Activated CD8-positive, alpha-beta memory T cell treated with anti-CD3 and anti-CD28 coated beads, Interleukin-2, amount 50 U/mL, for 4 hours (primary cell): ENCODE results near the gene LAMC1.
A peak's percentile ranks its signal among the peaks of the same experiment; 100 is the strongest.

Experiments
- DNase-seq: peaks from one replicate; pipeline ENCODE4 v3.0.0-alpha.2; 2020

Gene LAMC1

DNA sequence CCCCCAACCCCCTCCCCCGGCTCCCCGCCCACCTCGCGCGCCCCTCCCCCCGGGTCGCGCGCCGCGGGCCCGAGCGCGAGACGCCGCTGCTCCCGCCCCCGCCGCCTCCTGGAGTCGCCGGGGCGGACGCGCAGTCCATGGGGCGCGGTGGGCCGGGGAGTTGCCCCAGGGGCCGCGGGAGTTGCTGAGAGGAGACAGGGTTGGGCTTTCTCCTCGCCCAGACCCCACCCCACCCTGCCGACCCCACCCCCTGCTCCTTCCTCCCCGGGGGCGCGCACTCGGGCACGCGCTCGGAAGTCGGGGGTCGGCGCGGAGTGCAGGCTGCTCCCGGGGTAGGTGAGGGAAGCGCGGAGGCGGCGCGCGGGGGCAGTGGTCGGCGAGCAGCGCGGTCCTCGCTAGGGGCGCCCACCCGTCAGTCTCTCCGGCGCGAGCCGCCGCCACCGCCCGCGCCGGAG, at the start of gene LAMC1:
Gene LAMC1, plus strand, starts transcription at position 275 of the 455 bp plus-strand sequence. CDS start 297 bp downstream, outside the sequence.
- DNase-seq = peak; percentile 15

GRCh38 chr1:182974506-182975191, 48.6 kb upstream of the LAMC1 start:
- DNase-seq = no peak

DNA sequence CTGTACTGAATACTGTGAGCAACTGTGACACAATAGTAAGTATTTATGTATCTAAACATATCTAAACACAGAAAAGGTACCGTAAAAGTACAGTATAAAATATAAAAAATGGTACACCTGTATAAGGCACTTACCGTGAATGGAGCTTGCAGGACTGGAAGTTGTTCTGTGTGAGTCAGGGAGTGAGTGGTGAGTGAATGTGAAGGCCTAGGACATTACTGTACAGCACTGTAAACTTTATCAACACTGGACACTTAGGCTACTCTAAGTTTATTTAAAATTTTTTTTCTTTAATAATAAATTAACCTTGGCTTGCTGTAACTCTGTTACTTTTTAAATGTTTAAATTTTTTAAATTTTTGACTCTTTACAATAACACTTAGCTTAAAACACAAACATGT, 45.7 kb upstream of the LAMC1 start:
- no peak for DNase-seq

GRCh38 chr1:182978151-182978853, 44.9 kb upstream of the LAMC1 start:
- no peak for DNase-seq

GRCh38 chr1:182984138-182984537, 39.1 kb upstream of the LAMC1 start:
- no peak for DNase-seq

DNA sequence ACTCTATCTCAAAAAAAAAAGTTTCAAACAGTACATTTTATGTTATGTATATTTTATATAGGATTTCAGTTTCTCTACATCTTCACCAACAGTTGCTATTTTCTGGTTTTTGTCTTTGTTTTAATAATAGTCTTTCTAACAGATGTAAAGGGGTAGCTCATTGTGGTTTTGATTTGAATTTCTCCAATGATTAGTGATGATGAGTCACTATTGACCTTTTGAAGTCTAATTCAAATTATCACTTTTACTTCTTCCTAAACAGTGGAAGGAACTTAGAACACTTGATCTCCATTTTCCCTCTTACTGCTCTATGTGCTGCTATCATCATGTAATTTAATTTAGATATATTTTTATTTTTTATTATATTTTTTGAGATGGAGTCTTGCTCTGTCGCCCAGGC, 38.6 kb upstream of the LAMC1 start:
- DNase-seq = no peak

DNA sequence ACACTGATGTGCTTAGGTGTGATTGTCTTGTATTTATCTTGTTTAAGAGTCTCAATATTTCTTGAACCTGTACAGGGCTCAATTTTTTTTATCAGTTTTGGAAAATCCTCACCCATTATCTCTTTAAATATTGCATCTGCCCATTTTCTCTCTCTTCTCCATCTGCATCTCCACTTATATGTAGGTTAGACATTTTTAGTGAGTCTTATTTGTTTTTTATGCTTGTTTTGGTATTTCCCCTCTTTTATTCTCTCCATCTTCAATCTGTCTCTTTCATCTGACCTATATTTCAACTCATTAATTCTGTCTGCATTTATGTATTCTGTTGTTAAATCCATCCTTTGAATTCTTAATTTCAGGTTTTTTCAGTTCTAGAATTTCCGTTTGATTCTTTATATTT, 37.3 kb upstream of the LAMC1 start:
- DNase-seq = no peak

- DNase-seq = no peak
Measured at GRCh38 chr1:182990413-182991144, 32.6 kb upstream of the LAMC1 start.

- no peak for DNase-seq
Measured at GRCh38 chr1:182993746-182994145, 29.5 kb upstream of the LAMC1 start.

DNA sequence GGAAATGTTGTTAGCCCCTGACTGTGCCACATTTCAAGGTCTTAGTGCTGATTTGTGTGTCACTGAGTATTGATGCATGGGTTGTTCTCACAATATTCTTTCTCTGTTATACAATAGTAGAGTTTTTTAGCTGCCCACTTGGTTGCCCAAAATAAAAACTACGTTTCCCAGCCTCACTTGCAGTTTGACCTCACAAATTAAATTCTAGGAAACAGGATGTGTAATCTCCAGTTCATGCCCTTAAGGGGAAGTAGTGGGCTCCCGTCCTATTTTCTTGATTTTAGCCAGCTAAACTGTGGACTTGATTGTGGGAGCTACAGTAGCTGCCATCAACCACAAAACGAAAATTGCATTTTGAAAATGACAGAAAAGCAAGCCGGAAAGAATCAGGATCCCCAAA, 27.3 kb upstream of the LAMC1 start:
- no peak for DNase-seq

DNA sequence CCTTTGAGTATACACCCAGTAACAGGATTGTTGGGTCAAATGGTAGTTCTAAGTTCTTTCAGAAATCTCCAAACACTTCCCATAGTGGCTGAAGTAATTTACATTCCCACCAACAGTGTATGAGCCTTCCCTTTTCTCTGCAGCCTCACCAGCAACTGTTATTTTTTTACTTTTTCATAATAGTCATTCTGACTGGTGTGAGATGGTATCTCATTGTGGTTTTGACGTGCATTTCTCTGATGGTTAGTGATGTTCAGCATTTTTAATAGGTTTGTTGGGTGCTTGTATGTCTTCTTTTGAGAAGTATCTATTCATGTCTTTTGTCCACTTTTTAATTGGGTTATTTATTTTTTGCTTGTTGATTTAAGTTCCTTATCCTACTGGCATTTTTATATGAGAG, 26.4 kb upstream of the LAMC1 start:
- no peak for DNase-seq

GRCh38 chr1:182998482-182998881, 24.7 kb upstream of the LAMC1 start:
- no peak for DNase-seq

- DNase-seq = no peak
Measured at GRCh38 chr1:183000167-183000962, 22.9 kb upstream of the LAMC1 start.

- no peak for DNase-seq
Measured at GRCh38 chr1:183002267-183002666, 21.0 kb upstream of the LAMC1 start.

GRCh38 chr1:183002797-183003196, 20.4 kb upstream of the LAMC1 start:
- no peak for DNase-seq

DNA sequence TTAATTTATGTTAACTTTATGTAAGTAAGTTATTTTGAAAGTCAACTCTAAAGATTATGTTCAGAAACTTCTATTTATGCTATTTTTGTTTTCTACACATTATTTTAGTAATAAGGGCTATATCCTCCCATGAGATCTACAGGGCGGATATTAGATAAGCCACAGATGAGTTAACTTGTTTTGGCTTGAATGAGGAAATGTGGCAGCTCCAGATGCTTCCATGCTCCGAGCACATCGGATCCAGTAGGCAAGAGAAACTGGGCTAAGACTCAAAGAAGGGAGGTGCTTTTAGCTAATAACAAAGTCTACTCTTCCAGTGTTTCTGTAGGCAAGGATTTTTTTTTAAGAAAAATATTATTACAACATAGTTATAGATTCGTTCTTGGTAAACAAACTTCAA, 20.0 kb upstream of the LAMC1 start:
- DNase-seq = no peak

- no peak for DNase-seq
Measured at GRCh38 chr1:183004141-183004540, 19.1 kb upstream of the LAMC1 start.

DNA sequence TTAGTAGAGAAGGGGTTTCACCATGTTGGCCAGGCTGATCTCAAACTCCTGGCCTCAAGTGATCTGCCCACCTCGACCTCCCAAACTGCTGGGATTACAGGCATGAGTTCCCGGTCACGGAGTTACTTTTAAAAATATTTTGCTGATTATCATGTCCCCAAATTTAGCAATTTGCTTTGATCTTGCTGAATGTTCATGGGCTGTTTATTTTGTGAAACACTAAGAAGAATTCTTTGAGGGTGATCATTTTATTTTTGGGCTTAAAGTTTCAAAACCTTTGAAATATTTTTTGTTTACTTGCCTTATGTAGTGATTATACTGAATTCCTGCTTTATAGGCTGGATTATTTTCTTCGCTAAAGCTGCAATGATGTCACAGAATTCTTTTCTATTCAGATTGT, 11.4 kb upstream of the LAMC1 start:
- DNase-seq = no peak

GRCh38 chr1:183012301-183012994, 10.8 kb upstream of the LAMC1 start:
- DNase-seq = no peak

DNA sequence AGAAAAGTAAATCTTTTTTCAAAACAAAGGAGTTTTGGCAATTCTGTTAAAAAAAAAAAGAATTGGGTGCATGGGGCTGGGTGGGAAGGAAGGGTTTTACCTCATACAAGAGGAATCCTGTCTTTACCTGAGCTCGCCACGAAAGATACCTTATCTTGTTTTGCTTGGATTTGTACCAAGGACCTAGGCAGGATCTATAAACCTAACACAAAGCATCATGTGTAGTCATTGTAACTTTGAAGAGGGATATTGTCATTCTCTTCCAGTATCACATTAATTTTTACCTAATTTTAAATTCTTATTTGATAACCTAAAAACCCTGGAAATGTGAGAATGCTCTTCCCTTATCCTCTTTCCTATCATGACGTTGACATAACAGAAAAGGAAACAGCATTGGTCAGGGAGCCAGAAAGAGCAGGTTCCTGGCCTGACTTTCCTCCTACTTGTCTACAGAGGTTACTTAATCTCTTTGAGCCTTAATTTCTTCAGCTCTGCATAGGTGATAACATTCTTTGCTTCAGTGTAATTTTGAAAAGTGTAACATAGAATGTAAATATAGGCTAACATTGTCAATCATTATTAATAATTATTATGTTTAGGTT, 4.0 kb upstream of the LAMC1 start:
- no peak for DNase-seq

DNA sequence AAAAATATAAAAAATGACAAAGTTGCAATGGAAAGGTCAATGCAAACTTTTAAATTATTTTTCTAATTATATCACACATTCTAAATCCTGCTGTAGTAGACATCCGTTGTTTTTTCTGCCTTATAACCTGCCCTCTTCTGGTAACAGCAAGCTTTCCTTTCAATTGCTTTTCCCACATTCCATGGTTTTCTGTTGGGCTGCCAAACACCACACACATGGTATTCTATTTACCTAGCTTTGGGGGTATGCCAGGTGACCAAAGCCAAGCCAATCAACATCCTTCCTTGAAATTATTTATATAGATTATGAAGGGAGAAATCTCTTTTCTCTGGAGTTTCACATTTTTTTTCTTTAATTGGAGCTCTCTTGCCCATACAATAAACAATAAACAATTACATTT, 3.4 kb upstream of the LAMC1 start:
- no peak for DNase-seq
